Measurements from ENCODE around the gene TMPRSS3.

The TMPRSS3 gene

GRCh38 chr21:42343963-42344510, 51.8 kb downstream of the TMPRSS3 start:
- no peak for TF ChIP-seq CTCF (IDR thresholded peaks at IDR 0.05; ENCODE audit: insufficient read depth, missing control alignments)
- DNase-seq (ENCODE audit: insufficient read length, low spot score): no peak
- FAIRE-seq: no peak

GRCh38 chr21:42343556-42343955, 52.3 kb downstream of the TMPRSS3 start:
- TF ChIP-seq CTCF (IDR thresholded peaks at IDR 0.05; ENCODE audit: insufficient read depth, missing control alignments): no peak
- no peak for DNase-seq (ENCODE audit: insufficient read length, low spot score)
- FAIRE-seq: no peak

GRCh38 chr21:42343101-42343500, 52.8 kb downstream of the TMPRSS3 start:
- TF ChIP-seq CTCF (IDR thresholded peaks at IDR 0.05; ENCODE audit: insufficient read depth, missing control alignments): no peak
- no peak for FAIRE-seq
- DNase-seq (ENCODE audit: insufficient read length, low spot score): no peak

- DNase-seq (ENCODE audit: insufficient read length, low spot score) (no peak), FAIRE-seq (no peak)
- no peak for TF ChIP-seq CTCF (IDR thresholded peaks at IDR 0.05; ENCODE audit: insufficient read depth, missing control alignments)
Observed at GRCh38 chr21:42341776-42342542, 53.9 kb downstream of the TMPRSS3 start.

- TF ChIP-seq CTCF (IDR thresholded peaks at IDR 0.05; ENCODE audit: insufficient read depth, missing control alignments): no peak
- no peak for FAIRE-seq
- no peak for DNase-seq (ENCODE audit: insufficient read length, low spot score)
Observed at GRCh38 chr21:42340187-42341050, 55.4 kb downstream of the TMPRSS3 start.

- TF ChIP-seq CTCF (IDR thresholded peaks at IDR 0.05; ENCODE audit: insufficient read depth, missing control alignments): no peak
- FAIRE-seq (no peak), DNase-seq (ENCODE audit: insufficient read length, low spot score) (no peak)
Observed at GRCh38 chr21:42338729-42339715, 56.8 kb downstream of the TMPRSS3 start.
